Fibroblast of lung (primary cell): ENCODE data around the gene LSM12. TPM values are rescaled to one million over a fixed set of nuclear protein-coding genes. Genes with fewer than 3 reads are reported as not detected.
A peak's percentile ranks its signal among the peaks of the same experiment; 100 is the strongest.

ENCODE experiments used
- DNase-seq, 2 donors: peaks; one replicate each; pipeline versions ENCODE4 v3.0.0 to v3.0.0-alpha.2; 2010; ENCODE audit warnings: low read depth in 2 of 2
- H2AFZ ChIP-seq: 2 replicates; pipeline ENCODE4 v1.5.1; 2012; ENCODE audit warnings: low read length, control low read depth, inconsistent platforms
- H3K27ac ChIP-seq: 2 replicates; pipeline ENCODE4 v1.5.1; 2011; ENCODE audit warnings: low read length, control low read depth; ENCODE audit not compliant: insufficient read depth
- H3K27me3 ChIP-seq: 2 replicates; pipeline ENCODE4 v1.5.1; 2011; ENCODE audit warnings: mild to moderate bottlenecking, low read length; ENCODE audit not compliant: control insufficient read depth, insufficient read depth
- H3K36me3 ChIP-seq: 2 replicates; pipeline ENCODE4 v1.5.1; 2011; ENCODE audit warnings: low read length; ENCODE audit not compliant: control insufficient read depth, insufficient read depth
- H3K4me1 ChIP-seq: 2 replicates; pipeline ENCODE4 v1.5.1; 2011; ENCODE audit warnings: low read length; ENCODE audit not compliant: control insufficient read depth, insufficient read depth; ENCODE audit errors: extremely low read depth
- H3K4me2 ChIP-seq: 2 replicates; pipeline ENCODE4 v1.5.1; 2011; ENCODE audit warnings: low read length, control low read depth; ENCODE audit not compliant: insufficient read depth; ENCODE audit errors: extremely low read depth
- H3K4me3 ChIP-seq, 4 experiments: fragments of 200-600 bp in 1 of 4; sonication (generic) in 1 of 4; replicated peaks in 1 of 4; 2 replicates each; pipeline ENCODE4 v1.5.1; 2011 to 2016; ENCODE audit warnings: low read length in 4 of 4, low read depth in 3 of 4, mild to moderate bottlenecking in 3 of 4, control low read depth in 2 of 4, inconsistent platforms in 1 of 4, mixed read lengths in 1 of 4; ENCODE audit not compliant: insufficient read depth in 1 of 4; ENCODE audit errors: control extremely low read depth in 1 of 4
- H3K79me2 ChIP-seq: 2 replicates; pipeline ENCODE4 v1.5.1; 2012; ENCODE audit warnings: mild to moderate bottlenecking, low read length, inconsistent platforms; ENCODE audit not compliant: control insufficient read depth, insufficient read depth
- H3K9ac ChIP-seq: 2 replicates; pipeline ENCODE4 v1.5.1; 2011; ENCODE audit warnings: mild to moderate bottlenecking, low read length, control low read depth; ENCODE audit not compliant: insufficient read depth
- H3K9me3 ChIP-seq: 2 replicates; pipeline ENCODE4 v1.5.1; 2012; ENCODE audit warnings: low read depth, low read length; ENCODE audit not compliant: control insufficient read depth, insufficient read depth
- H4K20me1 ChIP-seq: 2 replicates; pipeline ENCODE4 v1.5.1; 2011; ENCODE audit warnings: low read length; ENCODE audit not compliant: control insufficient read depth, insufficient read depth; ENCODE audit errors: extremely low read depth
- CTCF ChIP-seq, 2 donors: IDR thresholded peaks in 1 of 2; conservative IDR thresholded peaks in 1 of 2; 1 replicate in 1 of 2; 2 replicates in 1 of 2; pipeline ENCODE4 v1.5.1; 2011 to 2012; ENCODE audit warnings: low read length in 2 of 2, control low read depth in 1 of 2, inconsistent platforms in 1 of 2, low read depth in 1 of 2, mild to moderate bottlenecking in 1 of 2
- EZH2 ChIP-seq: IDR thresholded peaks from 2 replicates; pipeline ENCODE4 v1.5.1; 2012; ENCODE audit warnings: low read length, control low read depth, mild to moderate bottlenecking; ENCODE audit errors: missing control alignments
- polyA plus RNA-seq, 2 donors: library from polyadenylated mRNA; depleted of rRNA in 1 of 2; stranded (reverse) in 1 of 2; unstranded in 1 of 2; fragments of >200 nt; gene quantifications; 2 replicates each; pipeline ENCODE4 v1.2.1, GENCODE V29; 2011 to 2012; ENCODE audit warnings: missing spikeins in 1 of 2
- total RNA-seq: library from RNA; depleted of rRNA; stranded (reverse); fragments of >200 nt; gene quantifications from 2 replicates; pipeline ENCODE4 v1.2.1, GENCODE V29; 2014

Gene LSM12
- total and polyA plus RNA-seq, 2 donors (not counting 1 experiment from before 2014, with no cell fraction given), result 25.6 to 79.3 TPM

GRCh38 chr17:44083250-44083849, 16.9 kb upstream of the LSM12 start:
- H3K4me1 ChIP-seq, result peaks cover 16% of the 10 kb centered on the region
- no peak overlapping the region for H3K4me2 ChIP-seq
- no peaks in the 10 kb centered on the region for H4K20me1 ChIP-seq
- no peak for DNase-seq
- no peaks in the 10 kb centered on the region for H3K27me3 ChIP-seq
- H2AFZ ChIP-seq, result no peak overlapping the region
- peaks cover 27% of the 10 kb centered on the region for H3K36me3 ChIP-seq
- no peaks in the 10 kb centered on the region for H3K9me3 ChIP-seq
- H3K4me3 ChIP-seq, result no peak overlapping the region
- H3K79me2 ChIP-seq, result no peaks in the 10 kb centered on the region
- H3K27ac ChIP-seq, result no peak overlapping the region
- no peak overlapping the region for H3K9ac ChIP-seq
- TF ChIP-seq EZH2, result no peak
- TF ChIP-seq CTCF (conservative IDR thresholded peaks at IDR 0.05 in 1 of 2, IDR thresholded peaks at IDR 0.05 in 1 of 2; ENCODE audit: low read depth in 1 of 2, low read length in 2 of 2), result no peak

DNA sequence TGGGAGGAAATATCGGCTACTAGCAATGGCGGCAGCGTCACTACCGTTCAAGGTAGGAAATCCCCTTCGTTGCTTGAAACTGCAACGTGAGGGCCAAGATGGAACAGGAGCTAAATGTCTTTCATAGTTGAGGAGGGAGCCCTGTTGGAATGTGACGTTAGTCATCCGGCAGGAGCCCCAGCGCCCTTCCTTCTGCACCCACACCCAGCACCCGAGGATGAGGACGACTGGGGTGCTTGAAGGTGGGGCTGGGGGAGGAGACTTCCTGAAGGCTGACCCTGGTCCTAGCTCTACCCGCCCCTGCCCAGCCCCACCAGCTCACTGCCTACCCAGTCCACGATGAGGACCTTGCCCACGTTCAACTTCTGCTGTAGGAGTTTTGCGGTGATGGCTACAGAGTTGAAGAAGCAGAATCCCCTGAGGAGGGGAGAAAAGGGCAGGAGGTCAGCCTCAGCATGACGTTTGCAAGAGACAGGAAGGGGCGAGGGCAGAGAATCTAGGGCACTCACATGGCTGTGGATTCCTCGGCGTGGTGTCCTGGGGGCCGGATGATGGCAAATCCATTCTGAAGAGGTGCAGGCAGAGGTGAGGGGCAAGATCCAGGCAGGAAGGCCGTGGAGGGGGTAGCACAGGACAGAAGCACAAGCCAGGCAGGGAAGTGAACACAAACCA, 15.9 kb upstream of the LSM12 start:
- Histone ChIP-seq H3K4me2 (no peak overlapping the region), H3K9ac (no peak overlapping the region), H3K9me3 (no peaks in the 10 kb centered on the region), H3K27me3 (no peaks in the 10 kb centered on the region), H2AFZ (no peak overlapping the region), H3K27ac (peak overlapping the region; percentile 18), H4K20me1 (no peaks in the 10 kb centered on the region), H3K4me3 (no peak overlapping the region), H3K36me3 (peaks cover 31% of the 10 kb centered on the region), H3K79me2 (no peaks in the 10 kb centered on the region), H3K4me1 (peaks cover 15% of the 10 kb centered on the region)
- no peak for DNase-seq
- TF ChIP-seq EZH2 (no peak), CTCF (conservative IDR thresholded peaks at IDR 0.05 in 1 of 2, IDR thresholded peaks at IDR 0.05 in 1 of 2; ENCODE audit: low read depth in 1 of 2, low read length in 2 of 2) (no peak)

- Histone ChIP-seq H3K4me1 (peaks cover 10% of the 10 kb centered on the region), H4K20me1 (no peaks in the 10 kb centered on the region), H3K9me3 (no peaks in the 10 kb centered on the region), H3K36me3 (peaks cover 34% of the 10 kb centered on the region), H3K9ac (no peak overlapping the region), H3K4me2 (no peak overlapping the region), H3K27me3 (no peaks in the 10 kb centered on the region), H3K79me2 (no peaks in the 10 kb centered on the region), H2AFZ (no peak overlapping the region), H3K27ac (peak overlapping the region; percentile 18), H3K4me3 (no peak overlapping the region)
- no peak for TF ChIP-seq EZH2
- no peak for TF ChIP-seq CTCF (conservative IDR thresholded peaks at IDR 0.05 in 1 of 2, IDR thresholded peaks at IDR 0.05 in 1 of 2; ENCODE audit: low read depth in 1 of 2, low read length in 2 of 2)
- DNase-seq, result peak in 1 of 2 donors; percentile 46
These were observed 15.2 kb upstream of the LSM12 start for GRCh38 chr17:44081681-44082080.
